HG03045 (cell line): ENCODE measurements around the gene CCDC122.

Experiments used
- ATAC-seq: cut with Tn5 transposase; IDR thresholded peaks from one replicate; pipeline ENCODE4 v1.9.1; 2021; ENCODE audit warnings: mild to moderate bottlenecking, moderate library complexity; ENCODE audit not compliant: unreplicated experiment

Gene CCDC122

DNA sequence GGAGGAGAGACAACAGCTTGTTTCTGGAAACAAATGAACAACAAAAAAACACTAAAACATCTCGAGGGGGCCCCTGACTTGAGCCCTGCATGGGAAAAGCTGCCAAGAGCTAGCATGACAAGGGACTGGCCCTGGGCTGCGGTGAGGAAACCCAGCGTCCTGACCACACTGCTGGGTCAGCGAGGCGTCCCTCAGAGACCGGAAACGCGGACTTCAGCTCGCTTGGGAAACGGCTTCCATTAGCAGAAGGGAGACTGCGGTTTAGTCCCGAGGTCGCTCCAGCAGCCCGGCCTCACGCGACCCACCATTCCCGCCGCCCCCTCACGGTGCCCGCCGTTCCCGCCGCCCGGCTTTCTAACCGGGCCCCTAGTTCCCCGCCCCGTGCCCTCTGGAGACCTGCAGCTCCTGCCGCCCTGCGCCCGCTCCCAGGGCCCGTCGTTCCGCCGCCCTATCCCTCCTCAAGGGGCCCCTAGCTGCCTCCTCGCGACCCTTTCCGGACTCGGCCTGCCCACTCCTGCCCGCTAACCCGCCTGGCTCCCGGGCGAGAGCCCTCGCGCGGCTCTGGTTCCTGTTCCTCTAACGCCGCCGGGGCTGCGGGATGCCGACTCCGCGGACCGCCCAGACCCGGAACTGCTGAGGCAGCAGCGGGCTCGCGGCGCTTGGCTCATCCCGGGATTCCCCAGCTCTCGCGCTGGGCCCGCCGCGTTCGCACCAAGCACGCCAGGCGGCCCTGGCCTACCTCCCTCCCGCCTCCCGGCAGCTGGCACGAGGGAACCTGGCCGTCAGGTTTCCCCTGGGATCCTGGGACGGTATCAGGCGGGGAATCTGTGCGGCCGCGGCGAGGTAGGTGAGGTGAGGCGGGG lies at the start of gene CCDC122:
Gene CCDC122 (minus strand): TSS at position 849 of the 863 bp plus-strand sequence. CDS start 10,364 bp downstream, outside the sequence.
- ATAC-seq = peak; percentile 86

DNA sequence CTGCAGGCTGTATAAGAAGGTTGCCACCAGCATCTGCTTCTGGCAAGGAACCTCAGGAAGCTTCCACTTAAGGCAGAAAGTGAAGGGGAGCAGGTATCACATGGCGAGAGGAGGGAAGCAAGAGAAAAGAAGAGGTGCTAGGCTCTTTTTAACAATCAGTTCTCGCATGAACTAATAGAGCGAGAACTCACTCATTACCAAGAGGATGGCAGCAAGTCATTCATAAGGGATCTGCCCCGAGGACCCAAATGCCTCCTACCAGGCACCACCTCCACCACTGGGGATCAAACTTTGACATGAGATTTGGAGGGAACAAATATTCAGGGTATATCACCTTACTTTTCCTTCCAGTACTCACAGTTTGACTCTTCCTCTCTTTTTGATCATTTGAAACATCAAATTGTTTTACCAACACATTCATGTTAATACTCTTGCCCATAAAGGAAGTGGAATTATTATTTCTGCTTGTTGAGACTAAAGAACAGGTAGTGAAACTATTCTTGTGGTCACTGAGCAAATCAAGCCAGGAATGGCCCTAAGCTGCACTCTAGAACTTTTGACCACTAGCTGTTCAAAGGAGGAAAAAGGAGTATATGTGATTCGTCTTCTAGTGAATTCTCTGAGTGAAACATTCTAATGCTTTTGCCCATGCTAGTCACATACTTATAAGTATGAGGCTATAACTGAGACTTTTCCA lies 45.2 kb upstream of the CCDC122 start:
- peak; percentile 64 for ATAC-seq

DNA sequence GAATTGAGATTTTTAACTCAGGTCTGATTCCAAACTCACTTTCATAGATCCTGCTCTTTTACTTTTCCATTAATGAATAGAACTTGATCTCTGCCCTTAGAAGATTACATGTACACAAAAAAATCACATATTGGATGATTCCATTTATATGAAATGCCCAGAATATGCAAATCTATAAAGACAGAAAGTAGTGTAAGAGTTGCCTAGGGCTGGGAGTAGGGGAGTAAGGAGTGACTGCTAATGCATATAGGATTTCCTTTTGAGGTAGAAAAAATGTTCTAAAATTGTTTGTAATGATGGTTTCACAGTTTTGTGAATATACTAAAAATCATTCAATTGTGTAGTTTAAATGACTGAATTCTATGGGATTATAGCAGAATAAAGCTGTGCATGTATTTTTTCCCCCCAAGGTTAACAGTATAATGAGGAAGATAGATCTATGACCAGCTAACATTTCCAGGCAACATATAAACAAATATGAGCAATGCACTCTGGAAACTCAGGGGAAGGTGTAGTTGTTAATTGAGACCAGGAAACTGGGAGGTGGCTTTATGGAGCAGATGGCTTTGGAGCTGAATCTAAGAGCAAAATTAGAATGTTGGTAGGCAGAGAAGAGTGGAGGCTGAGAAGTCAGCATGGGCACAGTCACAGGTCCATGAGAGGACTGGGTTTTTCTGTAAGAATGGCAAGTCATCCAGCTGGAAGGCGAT lies 41.6 kb upstream of the CCDC122 start:
- no peak for ATAC-seq

DNA sequence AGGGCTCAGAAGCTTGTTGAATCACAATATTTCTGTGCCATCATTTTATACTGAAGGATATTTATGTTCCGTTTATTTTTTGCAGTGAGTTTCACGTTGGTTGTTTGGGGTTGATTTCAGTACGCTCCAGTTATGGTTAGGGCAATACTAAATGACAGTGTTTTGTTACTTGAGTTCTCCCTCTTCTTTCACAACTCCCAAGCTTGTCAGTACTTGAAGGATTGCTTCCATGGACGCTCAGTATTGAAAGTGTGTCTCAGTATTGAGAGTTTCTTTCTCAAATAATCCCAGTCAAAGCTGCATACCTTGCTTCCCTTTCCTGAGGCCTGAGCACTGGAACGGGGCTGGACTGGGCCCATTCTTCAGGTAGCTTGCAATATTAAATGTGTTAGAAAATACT lies 39.1 kb upstream of the CCDC122 start:
- no peak for ATAC-seq

DNA sequence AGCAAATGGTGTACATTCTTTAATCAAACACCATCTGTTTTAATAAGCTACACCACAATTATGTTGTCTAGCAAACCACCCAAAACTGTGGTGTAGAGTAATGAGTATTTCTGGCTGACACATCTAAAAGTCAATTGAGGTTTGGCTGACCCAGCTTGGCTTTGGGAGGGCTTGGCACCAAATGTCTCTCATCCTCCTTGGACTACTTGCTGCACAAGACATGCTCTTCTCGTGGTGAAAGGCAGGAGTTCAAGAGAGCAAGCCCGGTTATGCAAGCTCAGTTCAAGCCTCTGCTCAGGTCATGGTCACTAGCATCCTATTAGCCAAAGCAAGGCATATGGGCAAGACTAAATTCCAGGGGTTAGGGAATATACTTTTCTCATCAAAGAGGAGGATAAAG lies 37.3 kb upstream of the CCDC122 start:
- no peak for ATAC-seq

DNA sequence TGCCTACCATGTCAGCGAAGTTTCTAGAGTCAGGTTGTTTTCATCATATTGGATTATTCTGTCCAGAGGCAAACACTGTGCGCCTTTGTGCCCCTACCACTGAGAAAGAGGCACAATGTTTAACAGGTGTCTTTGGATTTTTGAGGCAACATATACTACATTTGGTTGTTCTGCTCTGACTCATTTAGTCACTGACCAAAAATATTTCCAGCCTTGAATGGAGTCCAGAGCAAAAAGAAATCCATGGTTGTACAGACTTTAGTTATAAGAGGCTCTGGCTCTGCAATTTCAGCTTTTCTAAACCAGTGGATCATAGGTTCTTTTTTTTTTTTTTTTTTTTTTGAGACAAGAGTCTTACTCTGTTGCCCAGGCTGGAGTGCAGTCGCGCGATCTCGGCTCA lies 35.9 kb upstream of the CCDC122 start:
- ATAC-seq = no peak

DNA sequence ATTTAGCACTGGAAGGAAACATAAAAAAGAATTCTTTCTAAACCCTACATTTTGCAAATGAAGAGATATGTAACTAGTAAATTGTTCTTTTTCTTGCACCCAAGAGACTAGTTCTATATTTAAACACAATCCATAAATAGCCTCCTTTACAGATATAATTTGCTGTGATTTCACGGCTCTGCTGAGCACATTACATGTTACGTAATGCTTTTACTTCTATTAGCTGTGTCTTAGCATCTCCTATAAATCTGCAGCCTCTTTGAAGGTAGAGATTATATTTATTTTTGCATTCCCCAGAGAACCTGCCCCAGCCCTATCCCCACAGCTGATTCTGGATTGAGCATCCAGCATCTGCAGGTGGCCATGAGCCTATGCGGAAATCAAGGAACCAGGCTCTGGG lies 32.3 kb upstream of the CCDC122 start:
- ATAC-seq = no peak

DNA sequence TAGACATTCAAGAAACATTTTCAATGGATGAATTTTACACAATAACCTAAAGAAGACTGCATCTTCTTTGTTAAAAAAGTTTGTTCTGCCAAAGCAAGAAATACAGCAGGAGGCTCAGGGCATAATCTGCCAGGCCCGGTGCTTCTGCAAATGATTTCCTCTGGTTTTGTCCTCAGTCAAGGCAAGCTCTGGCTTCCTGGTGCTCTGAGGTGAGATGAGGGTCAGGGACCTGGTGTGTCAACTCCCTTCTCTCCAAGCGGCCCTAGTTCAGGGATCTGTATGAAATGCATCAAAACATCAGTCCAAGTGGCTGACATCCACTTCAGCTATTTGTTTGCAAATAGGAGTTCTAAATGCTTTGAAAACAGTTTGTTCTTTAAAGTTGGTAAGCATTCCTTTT lies 31.7 kb upstream of the CCDC122 start:
- ATAC-seq = no peak

DNA sequence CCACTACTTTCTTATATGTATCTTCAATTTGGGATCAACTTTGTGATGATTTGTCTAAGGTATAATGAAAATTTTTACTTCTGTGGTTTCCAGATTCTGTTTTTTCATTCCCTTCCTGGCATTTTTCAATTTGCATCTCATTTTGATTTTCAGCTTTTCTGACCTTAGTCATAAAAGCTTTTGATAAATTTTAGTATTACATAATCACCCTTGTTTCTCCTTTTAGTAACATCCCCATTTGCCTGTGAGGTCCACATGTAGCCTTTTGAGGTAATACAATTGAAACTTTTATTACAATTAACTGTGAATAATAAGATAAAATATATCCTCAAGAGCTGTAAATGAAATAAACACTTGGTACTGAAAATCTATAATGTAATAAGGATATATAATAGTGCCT lies 31.3 kb upstream of the CCDC122 start:
- ATAC-seq = no peak

DNA sequence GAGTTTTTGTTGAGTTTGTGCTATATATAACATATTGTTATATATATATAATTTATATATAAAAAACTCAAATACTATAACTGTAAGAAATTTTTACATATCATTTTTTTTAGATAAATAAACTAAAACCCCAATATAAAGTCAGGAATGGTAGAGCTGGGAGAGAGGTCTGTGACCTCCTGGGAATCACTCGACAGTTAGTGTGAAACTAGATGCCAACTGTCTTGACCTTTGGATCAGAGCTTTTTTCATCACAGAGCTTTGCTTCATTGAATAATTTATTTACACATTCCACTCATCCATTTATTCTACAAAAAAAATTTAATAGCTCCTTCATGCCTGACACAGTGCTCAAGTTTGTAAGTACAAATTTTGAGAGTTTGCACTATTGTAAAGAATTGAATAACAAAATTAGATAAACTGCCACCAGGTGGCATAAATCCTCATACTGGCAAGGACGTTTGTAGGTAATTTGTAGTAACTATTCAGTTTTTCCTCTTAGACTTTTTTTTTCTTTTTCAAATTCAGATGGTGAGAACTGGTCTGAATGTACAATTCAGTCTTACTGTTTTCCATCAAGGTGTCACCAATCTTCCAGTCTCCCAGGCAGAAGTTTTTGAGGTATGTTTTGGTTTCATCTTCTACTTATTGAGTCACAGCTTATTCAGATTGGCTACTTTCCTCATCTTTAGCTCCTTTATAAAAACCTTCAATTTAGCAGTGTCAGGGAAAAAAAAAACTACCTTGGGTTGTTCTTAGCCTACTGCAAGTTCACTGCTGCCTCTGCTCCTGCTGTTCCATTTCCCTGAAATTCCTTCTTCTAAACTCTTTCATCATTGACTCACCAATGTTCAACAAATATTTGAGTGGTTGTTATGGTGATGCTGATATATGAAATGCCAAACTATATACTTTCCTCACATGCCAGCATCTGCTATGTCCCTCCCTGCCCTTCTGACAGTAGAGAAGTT lies 28.9 kb upstream of the CCDC122 start:
- ATAC-seq = no peak

DNA sequence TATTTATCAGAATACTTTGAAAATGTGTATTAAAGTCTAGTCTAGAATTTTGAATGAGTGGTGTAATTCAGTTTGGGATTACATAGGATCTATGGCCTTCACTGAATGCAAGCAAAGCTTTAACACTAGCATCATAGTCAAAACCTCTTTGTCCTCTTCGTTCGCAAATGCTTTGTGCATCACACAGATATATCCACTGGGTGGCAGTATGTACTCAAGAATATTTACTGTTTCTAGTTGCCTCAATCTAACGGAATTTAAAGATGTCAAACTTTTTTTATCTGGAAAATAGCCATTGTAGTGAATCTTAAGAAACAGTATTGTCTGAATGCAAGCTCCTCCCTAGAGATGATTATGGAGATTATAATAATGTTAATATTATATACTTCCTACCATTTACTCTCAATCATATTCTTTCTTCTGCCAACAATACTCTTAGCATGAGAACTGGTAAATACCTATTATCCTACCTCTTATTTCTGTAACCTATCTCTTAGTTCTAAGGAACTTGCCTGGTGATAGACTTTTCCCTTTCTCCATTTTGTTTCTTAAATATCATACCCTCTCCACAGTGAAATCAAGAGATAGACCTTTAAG lies 26.0 kb upstream of the CCDC122 start:
- ATAC-seq = no peak

DNA sequence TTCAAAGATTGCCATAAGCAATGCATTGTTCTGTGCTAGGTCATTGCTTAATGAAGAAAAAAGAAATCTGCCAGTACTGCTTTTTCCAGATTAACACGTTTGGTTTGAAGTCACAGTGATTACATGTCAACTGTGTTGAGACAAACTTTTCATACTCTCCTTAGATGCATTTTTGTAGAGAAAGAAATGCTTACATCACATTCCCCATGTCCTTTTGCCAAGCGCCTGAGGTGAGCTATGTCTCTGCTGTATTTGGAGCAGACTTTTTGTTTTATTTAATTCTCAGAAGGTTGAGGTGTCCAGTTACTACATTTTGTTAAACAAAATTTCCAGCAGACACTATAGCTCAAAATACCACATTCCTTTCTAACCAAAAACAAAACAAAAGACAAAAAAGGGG lies 16.4 kb upstream of the CCDC122 start:
- ATAC-seq = no peak

DNA sequence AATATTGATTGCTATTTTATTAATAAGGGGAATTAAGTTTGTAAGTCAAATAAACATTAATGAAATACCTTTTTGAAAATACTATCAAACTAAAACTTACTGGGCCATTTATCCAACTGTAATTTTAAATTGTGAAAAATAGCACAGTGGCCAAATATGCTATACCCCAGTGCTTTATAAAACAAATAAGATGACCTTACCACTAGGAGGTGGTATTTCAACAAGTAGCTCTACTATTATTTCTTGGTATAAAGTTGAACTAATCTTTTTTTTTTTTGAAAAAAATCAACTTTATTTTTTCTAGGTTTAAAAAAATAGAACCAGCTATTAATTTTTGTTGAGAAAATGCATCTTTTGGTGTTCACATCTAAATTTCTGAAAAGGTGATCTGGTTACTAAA lies 14.9 kb upstream of the CCDC122 start:
- no peak for ATAC-seq

DNA sequence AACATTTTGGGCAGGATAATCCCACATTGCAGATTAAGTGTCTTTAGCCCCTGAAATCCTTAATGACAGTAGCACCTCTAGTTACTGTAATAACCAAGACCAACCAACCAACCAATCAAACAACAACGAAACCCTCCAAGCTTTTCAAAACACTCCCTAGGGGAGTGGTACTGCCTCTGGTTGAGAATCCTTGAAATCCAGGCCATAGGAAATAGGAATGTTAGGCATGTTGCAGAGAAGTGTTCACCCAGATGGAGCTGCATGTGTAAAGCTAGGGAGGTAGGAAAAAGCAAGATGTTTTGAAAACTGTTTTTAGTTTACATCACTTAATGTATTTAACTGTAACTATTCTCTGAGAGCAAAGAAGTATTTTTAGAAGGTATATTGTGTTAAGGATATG lies 4.7 kb upstream of the CCDC122 start:
- ATAC-seq = no peak

DNA sequence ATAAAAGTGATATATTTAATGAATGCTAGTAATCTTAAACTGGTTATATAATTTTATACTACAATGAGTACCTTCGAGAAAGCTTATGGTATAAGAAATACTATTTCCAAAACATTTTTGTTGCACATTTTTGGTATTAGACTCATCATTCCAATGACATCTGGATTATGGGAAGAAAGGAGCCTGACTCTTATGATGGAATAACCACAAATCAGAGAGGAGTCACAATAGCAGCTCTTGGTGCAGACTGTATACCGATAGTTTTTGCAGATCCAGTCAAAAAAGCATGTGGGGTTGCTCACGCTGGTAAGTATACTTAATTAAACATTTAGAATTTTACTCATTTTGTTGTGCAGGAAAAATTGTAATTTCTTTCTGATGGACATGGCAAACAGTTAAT lies 4.1 kb upstream of the CCDC122 start:
- ATAC-seq = no peak

DNA sequence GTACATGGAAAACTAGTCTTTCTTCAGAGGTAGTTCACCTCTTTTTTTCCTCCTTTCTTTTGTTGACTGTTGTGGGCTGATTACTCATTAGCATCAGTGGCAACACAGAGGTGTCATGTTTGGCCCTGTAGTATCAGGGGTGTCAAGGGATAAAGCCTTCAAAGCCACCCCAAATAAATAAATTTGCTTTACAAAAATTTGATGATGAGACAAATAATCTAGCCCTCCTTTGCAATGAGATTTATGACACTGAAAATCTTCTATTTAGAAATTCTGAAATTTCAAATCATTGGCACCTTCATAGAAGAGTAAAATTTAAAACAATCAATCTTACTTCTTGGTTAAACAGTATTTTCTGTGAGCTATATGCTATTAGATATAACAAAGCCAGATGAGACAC lies 2.0 kb upstream of the CCDC122 start:
- no peak for ATAC-seq

DNA sequence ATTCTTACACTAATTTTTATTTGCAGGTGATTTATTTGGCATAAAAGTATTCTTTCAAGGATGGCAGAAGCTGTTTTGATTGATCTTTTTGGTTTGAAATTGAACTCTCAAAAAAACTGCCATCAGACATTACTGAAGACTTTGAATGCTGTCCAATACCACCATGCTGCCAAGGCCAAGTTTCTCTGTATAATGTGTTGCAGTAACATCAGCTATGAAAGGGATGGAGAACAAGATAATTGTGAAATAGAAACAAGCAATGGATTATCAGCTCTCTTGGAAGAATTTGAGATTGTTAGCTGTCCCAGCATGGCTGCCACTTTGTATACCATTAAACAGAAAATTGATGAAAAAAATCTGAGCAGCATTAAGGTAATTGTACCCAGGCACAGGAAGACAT lies 1.4 kb upstream of the CCDC122 start:
- ATAC-seq = no peak

DNA sequence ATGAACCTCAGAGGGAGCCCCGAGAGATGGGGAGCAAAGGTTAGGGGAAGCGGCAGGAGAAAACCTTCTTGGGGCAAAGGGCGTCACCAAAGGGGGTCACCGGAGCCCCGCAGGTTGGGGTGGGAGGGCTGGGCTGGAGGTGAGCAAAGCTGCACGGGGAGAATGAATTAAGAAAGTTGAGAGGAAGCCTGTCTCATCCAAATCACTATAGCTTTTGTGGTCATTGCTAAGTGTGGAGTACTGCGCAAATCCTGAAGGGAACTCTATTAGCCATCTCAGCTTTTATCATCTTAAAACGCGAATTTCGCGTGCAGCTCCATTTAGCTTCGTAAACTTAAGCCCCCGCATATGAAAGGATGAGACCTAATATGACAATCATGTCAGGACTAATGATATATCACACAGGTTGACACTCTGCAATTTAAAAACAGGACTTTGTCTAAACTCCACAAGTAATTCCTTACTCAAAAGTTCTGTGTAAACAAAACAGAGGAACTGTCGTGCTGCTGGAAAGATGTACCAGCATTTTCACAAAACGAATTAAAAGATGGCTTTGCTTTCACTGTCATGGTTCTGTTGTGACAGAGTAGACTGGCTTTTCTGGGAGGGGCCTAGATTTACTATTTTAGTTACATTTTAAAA lies 795 bp upstream of the CCDC122 start:
- no peak for ATAC-seq

DNA sequence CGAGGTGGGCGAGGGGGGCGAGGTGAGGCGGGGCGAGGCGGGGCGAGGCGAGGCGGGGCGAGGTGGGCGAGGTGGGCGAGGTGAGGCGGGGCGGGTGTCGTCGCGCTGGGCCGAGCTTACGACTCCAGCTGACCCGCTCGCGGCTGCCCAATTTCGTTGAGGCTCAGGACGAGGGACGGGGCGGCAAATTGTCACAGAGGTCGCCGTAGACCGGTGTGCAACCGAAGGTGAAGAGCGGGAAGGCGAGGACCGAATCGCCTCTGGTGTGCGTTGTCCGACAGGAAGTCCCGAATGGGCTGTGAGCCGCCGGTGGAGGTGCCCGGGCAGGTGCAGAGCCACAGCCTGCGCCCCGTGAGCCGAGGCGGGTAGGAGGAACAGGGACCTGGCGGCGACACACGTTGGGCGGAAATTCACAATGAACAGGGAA lies 228 bp upstream of the CCDC122 start, which contains the start of gene LACC1:
Gene LACC1 (plus strand): TSS at position 150 of the 427 bp plus-strand sequence. CDS start 1,082 bp downstream, outside the sequence.
- ATAC-seq = peak; percentile 56
